ENCODE measurements around the gene COL5A1.

GRCh38 chr9:134794663-134795370, 153.2 kb downstream of the COL5A1 start:
- TF ChIP-seq CTCF (IDR thresholded peaks at IDR 0.05; ENCODE audit: insufficient read depth, low read length), result no peak
- TF ChIP-seq REST (IDR thresholded peaks at IDR 0.05; ENCODE audit: insufficient replicate concordance, low read depth), result no peak
- no peak for TF ChIP-seq SPI1 (IDR thresholded peaks at IDR 0.05; ENCODE audit: borderline replicate concordance, low read depth)

Data from HL-60 (cell line).